ENCODE data around the gene KCNJ2. TPM values are rescaled to one million over a fixed set of nuclear protein-coding genes. Genes with fewer than 3 reads are reported as not detected.

Gene KCNJ2
- polyA plus RNA-seq, 1 donor from 2014 or later: 2.3 TPM

DNA sequence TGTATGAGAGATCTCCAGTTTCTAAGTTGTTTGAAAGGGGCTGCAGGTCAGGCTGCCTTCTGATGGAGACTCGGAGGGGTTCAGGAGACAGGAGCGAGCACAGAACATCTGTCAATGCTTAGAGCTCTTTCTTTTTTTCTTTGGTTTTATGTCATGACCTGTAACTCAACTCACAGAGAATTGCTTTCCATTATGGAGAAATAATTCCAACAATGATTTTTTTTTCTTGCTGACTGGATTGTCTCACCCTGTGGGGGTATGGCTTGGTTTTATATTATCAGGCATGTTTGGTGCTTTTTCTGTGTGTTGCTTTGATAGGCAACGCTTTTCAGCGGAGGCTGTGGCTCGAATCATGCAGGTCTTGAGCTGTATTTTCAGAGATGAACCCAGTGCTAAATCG lies 10.7 kb upstream of the KCNJ2 start:
- Histone ChIP-seq H3K27me3 (ENCODE audit: insufficient read depth, low read depth, low read length) (no peaks in the 10 kb centered on the region), H3K4me2 (ENCODE audit: low read length) (no peak overlapping the region), H3K27ac (ENCODE audit: low read length) (no peak overlapping the region), H3K9me2 (ENCODE audit: insufficient read depth, low read length) (no peaks in the 10 kb centered on the region), H3K36me3 (ENCODE audit: insufficient read depth, low read length) (no peaks in the 10 kb centered on the region), H3K9ac (ENCODE audit: low read length) (no peak overlapping the region), H2AFZ (ENCODE audit: low read depth, low read length) (no peak overlapping the region), H3F3A (ENCODE audit: insufficient read depth, low read length, poor library complexity, severe bottlenecking) (no peaks in the 10 kb centered on the region), H3K9me3 (ENCODE audit: low read length) (no peaks in the 10 kb centered on the region), H3K4me3 (ENCODE audit: low read length) (no peak overlapping the region), H3K79me2 (replicated peaks; ENCODE audit: insufficient read depth, low read length) (no peaks in the 10 kb centered on the region), H4K20me1 (ENCODE audit: insufficient read depth) (no peaks in the 10 kb centered on the region)
- no peak for TF ChIP-seq MXI1 (conservative IDR thresholded peaks at IDR 0.05; ENCODE audit: poor library complexity, severe bottlenecking)
- TF ChIP-seq, protein P1, sequence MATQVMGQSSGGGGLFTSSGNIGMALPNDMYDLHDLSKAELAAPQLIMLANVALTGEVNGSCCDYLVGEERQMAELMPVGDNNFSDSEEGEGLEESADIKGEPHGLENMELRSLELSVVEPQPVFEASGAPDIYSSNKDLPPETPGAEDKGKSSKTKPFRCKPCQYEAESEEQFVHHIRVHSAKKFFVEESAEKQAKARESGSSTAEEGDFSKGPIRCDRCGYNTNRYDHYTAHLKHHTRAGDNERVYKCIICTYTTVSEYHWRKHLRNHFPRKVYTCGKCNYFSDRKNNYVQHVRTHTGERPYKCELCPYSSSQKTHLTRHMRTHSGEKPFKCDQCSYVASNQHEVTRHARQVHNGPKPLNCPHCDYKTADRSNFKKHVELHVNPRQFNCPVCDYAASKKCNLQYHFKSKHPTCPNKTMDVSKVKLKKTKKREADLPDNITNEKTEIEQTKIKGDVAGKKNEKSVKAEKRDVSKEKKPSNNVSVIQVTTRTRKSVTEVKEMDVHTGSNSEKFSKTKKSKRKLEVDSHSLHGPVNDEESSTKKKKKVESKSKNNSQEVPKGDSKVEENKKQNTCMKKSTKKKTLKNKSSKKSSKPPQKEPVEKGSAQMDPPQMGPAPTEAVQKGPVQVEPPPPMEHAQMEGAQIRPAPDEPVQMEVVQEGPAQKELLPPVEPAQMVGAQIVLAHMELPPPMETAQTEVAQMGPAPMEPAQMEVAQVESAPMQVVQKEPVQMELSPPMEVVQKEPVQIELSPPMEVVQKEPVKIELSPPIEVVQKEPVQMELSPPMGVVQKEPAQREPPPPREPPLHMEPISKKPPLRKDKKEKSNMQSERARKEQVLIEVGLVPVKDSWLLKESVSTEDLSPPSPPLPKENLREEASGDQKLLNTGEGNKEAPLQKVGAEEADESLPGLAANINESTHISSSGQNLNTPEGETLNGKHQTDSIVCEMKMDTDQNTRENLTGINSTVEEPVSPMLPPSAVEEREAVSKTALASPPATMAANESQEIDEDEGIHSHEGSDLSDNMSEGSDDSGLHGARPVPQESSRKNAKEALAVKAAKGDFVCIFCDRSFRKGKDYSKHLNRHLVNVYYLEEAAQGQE (IDR thresholded peaks at IDR 0.05; ENCODE audit: borderline replicate concordance): no peak
- TF ChIP-seq RAD21 (conservative IDR thresholded peaks at IDR 0.05): no peak
- TF ChIP-seq EP300 (conservative IDR thresholded peaks at IDR 0.05; ENCODE audit: poor library complexity, severe bottlenecking): no peak
- TF ChIP-seq TAF1 (IDR thresholded peaks at IDR 0.05; ENCODE audit: low read depth): no peak
- TF ChIP-seq EZH2 (IDR thresholded peaks at IDR 0.05; ENCODE audit: borderline replicate concordance, insufficient read depth, low read length, poor library complexity, severe bottlenecking): no peak

DNA sequence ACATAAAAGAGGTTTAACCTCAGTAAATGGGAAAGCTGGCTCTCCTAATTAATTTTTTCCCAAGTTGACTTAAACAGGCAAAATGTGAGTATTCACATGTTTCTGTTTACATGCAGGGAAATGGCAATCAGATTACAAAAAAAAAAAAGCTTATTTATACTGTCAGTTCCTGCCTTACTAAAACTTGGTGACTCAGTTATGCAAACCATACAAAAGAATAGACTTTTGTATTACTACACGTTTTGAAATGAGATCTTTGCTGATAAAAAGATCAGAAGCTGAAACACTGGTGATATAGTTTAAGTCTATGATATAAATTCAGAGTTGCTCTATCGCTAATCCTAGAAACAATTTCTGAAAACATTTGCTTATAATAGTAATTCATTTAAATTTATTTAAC lies 9.4 kb upstream of the KCNJ2 start:
- Histone ChIP-seq H3K9me3 (ENCODE audit: low read length) (no peaks in the 10 kb centered on the region), H3K27ac (ENCODE audit: low read length) (no peak overlapping the region), H3F3A (ENCODE audit: insufficient read depth, low read length, poor library complexity, severe bottlenecking) (no peaks in the 10 kb centered on the region), H3K27me3 (ENCODE audit: insufficient read depth, low read depth, low read length) (no peaks in the 10 kb centered on the region), H2AFZ (ENCODE audit: low read depth, low read length) (no peak overlapping the region), H3K36me3 (ENCODE audit: insufficient read depth, low read length) (no peaks in the 10 kb centered on the region), H4K20me1 (ENCODE audit: insufficient read depth) (no peaks in the 10 kb centered on the region), H3K79me2 (replicated peaks; ENCODE audit: insufficient read depth, low read length) (no peaks in the 10 kb centered on the region), H3K9ac (ENCODE audit: low read length) (no peak overlapping the region), H3K4me3 (ENCODE audit: low read length) (no peak overlapping the region), H3K4me2 (ENCODE audit: low read length) (no peak overlapping the region), H3K9me2 (ENCODE audit: insufficient read depth, low read length) (no peaks in the 10 kb centered on the region)
- TF ChIP-seq, protein P1 (IDR thresholded peaks at IDR 0.05; ENCODE audit: borderline replicate concordance): no peak
- TF ChIP-seq SMC3 (conservative IDR thresholded peaks at IDR 0.05; ENCODE audit: poor library complexity) (no peak), POLR2AphosphoS5 (IDR thresholded peaks at IDR 0.05) (no peak)
